ENCODE measurements around the gene SAFB.

GRCh38 chr19:5595745-5596144 is 27.1 kb upstream of the SAFB start:
- TF ChIP-seq CTCF (IDR thresholded peaks at IDR 0.05) (no peak), EP300 (IDR thresholded peaks at IDR 0.05) (no peak), POLR2A (IDR thresholded peaks at IDR 0.05) (no peak)

Measured in ovary (tissue), 3 donors.